B cell (primary cell): Measurements from ENCODE around the gene GMFB.

Experiments
- EZH2 ChIP-seq: IDR thresholded peaks from 2 replicates; pipeline ENCODE4 v1.6.1; 2012; ENCODE audit warnings: borderline replicate concordance, low read depth, mild to moderate bottlenecking, moderate library complexity, low read length; ENCODE audit not compliant: insufficient read depth, poor library complexity, severe bottlenecking
- TF ChIP-seq, protein P1 (sequence below): fragments of 200-600 bp; IDR thresholded peaks from one replicate; pipeline ENCODE4 v1.8.0; 2022; ENCODE audit warnings: antibody characterized with exemption, mild to moderate bottlenecking

- no peak for TF ChIP-seq EZH2
- TF ChIP-seq, protein P1, sequence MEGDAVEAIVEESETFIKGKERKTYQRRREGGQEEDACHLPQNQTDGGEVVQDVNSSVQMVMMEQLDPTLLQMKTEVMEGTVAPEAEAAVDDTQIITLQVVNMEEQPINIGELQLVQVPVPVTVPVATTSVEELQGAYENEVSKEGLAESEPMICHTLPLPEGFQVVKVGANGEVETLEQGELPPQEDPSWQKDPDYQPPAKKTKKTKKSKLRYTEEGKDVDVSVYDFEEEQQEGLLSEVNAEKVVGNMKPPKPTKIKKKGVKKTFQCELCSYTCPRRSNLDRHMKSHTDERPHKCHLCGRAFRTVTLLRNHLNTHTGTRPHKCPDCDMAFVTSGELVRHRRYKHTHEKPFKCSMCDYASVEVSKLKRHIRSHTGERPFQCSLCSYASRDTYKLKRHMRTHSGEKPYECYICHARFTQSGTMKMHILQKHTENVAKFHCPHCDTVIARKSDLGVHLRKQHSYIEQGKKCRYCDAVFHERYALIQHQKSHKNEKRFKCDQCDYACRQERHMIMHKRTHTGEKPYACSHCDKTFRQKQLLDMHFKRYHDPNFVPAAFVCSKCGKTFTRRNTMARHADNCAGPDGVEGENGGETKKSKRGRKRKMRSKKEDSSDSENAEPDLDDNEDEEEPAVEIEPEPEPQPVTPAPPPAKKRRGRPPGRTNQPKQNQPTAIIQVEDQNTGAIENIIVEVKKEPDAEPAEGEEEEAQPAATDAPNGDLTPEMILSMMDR = no peak
These were observed 46.9 kb upstream of the GMFB start for GRCh38 chr14:54535646-54536045.
